Tibial nerve (tissue), 4 donors: ENCODE measurements around the gene CAPZA1. TPM values are rescaled to one million over a fixed set of nuclear protein-coding genes. Genes with fewer than 3 reads are reported as not detected.
A peak's percentile ranks its signal among the peaks of the same experiment; 100 is the strongest.

Source experiments
- DNase-seq, 2 donors: peaks; one replicate each; pipeline ENCODE4 v3.0.0-alpha.2; 2019; ENCODE audit warnings: low spot score in 2 of 2
- H3K27ac ChIP-seq, 4 donors: fragments of 200-600 bp; sonication (generic) in 3 of 4; one replicate each; pipeline ENCODE4 v1.5.1; 2017 to 2019; ENCODE audit warnings: mild to moderate bottlenecking in 1 of 4
- H3K27me3 ChIP-seq, 2 donors: fragments of 200-600 bp; sonication (generic) in 1 of 2; one replicate each; pipeline versions ENCODE4 v1.5.1 to v1.6.0; 2017 to 2019
- H3K36me3 ChIP-seq, 3 donors: fragments of 200-600 bp; sonication (generic); one replicate each; pipeline ENCODE4 v1.5.1; 2018 to 2019
- H3K4me1 ChIP-seq, 4 donors: fragments of 200-600 bp; sonication (generic) in 3 of 4; one replicate each; pipeline ENCODE4 v1.5.1; 2017 to 2019
- H3K4me3 ChIP-seq, 4 donors: fragments of 200-600 bp; sonication (generic) in 3 of 4; one replicate each; pipeline ENCODE4 v1.5.1; 2017 to 2019; ENCODE audit warnings: mild to moderate bottlenecking in 1 of 4, moderate library complexity in 1 of 4
- H3K9me3 ChIP-seq, 4 donors: fragments of 200-600 bp; sonication (generic) in 3 of 4; one replicate each; pipeline ENCODE4 v1.5.1; 2017 to 2019
- CTCF ChIP-seq, 5 experiments: fragments of 200-600 bp in 3 of 5; fragments of 450-650 bp in 2 of 5; sonication (generic) in 3 of 5; IDR thresholded peaks; one replicate each; pipeline ENCODE4 v1.5.1; 2016 to 2019; ENCODE audit warnings: antibody characterized with exemption in 5 of 5, mild to moderate bottlenecking in 3 of 5, moderate library complexity in 2 of 5
- EP300 ChIP-seq, 2 donors: sonication (generic); formaldehyde crosslinking; IDR thresholded peaks; one replicate each; pipeline ENCODE4 v1.6.1; 2017; ENCODE audit warnings: antibody characterized with exemption in 2 of 2, mild to moderate bottlenecking in 1 of 2
- POLR2A ChIP-seq, 2 donors: fragments of 450-650 bp; IDR thresholded peaks; one replicate each; pipeline ENCODE4 v1.6.1; 2017; ENCODE audit warnings: antibody characterized with exemption in 2 of 2, mild to moderate bottlenecking in 2 of 2, moderate library complexity in 2 of 2
- WGBS, 2 donors: methylation state at CpG; one replicate each; pipeline ENCODE4 v1.1.5; 2018; 5-methylcytosine and 5-hydroxymethylcytosine counted together
- total RNA-seq, 4 donors: library from RNA; depleted of rRNA; stranded (reverse); fragments of >200 nt; gene quantifications; one replicate each; pipeline ENCODE4 v1.1.0, GENCODE V29; 2016

The CAPZA1 gene
- total RNA-seq, 4 donors from 2014 or later: 90.8 to 126 (median 114) TPM

- peaks cover 0 to 51% (median 6%) of the 10 kb centered on the region in 3 donors for H3K36me3 ChIP-seq
- DNase-seq: no peak
- no peak for TF ChIP-seq CTCF (IDR thresholded peaks at IDR 0.05)
- 63 to 85% methylated on average over 9 of the region's 9 CpGs for WGBS, 2 donors
- H3K4me1 ChIP-seq: peaks cover 0 to 28% (median 11%) of the 10 kb centered on the region in 4 donors
- H3K9me3 ChIP-seq: no peaks in the 10 kb centered on the region
- H3K27ac ChIP-seq: peak overlapping the region; percentile 29 to 86 (median 72)
- H3K4me3 ChIP-seq: no peak overlapping the region
- H3K27me3 ChIP-seq: no peaks in the 10 kb centered on the region
Observed at GRCh38 chr1:112689196-112689841, 69.7 kb downstream of the CAPZA1 start.

DNA sequence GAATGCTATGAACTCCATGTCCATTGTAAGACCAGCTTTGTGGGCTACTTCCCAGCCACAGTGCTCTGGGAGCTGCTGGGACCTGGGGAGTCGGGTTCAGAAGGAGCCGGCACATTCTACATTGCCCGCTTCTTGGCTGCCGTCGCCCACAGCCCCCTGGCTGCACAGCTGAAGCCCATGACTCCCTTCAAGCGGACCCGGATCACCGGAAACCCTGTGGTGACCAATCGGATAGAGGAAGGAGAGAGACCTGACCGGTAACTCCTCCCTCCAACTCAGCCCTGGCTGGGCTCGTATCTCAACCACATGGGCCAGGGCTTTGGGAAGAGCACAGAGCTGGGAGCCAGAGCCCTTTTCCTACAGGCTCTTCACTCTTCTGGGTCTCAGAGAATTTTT lies 70.2 kb downstream of the CAPZA1 start:
- H3K9me3 ChIP-seq: no peaks in the 10 kb centered on the region
- no peak for DNase-seq
- TF ChIP-seq EP300 (IDR thresholded peaks at IDR 0.05): no peak
- TF ChIP-seq CTCF (IDR thresholded peaks at IDR 0.05): no peak
- TF ChIP-seq POLR2A (IDR thresholded peaks at IDR 0.05): no peak
- H3K27me3 ChIP-seq: no peaks in the 10 kb centered on the region
- 82 to 84% methylated on average over 9 to 11 of the region's 11 CpGs for WGBS, 2 donors
- peaks cover 0 to 28% (median 11%) of the 10 kb centered on the region in 4 donors for H3K4me1 ChIP-seq
- H3K4me3 ChIP-seq: no peak overlapping the region
- peaks cover 0 to 56% (median 6%) of the 10 kb centered on the region in 3 donors for H3K36me3 ChIP-seq
- H3K27ac ChIP-seq: peak overlapping the region in 1 of 4 donors; percentile 86

GRCh38 chr1:112692681-112693080 lies 73.0 kb downstream of the CAPZA1 start:
- H3K36me3 ChIP-seq: peaks cover 0 to 83% (median 6%) of the 10 kb centered on the region in 3 donors

DNA sequence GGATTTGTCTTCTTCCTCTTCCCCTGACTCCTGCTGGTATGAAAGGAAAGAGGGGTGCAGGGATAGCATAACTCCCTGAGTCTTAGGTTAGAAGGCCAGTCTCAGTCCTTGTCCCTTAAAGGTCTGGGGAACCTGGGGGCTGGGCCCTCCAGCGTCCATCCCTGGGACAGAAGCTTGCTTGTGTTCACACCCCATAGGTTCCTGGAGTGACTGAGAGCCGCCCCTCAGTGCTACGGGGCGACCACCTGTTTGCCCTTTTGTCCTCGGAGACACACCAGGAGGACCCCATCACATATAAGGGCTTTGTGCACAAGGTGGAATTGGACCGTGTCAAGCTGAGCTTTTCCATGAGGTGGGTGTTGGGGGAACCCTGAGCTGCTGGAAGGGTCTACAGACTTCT lies 74.2 kb downstream of the CAPZA1 start:
- WGBS, 2 donors: 89 to 100% methylated on average over 3 to 6 of the region's 6 CpGs
- Histone ChIP-seq H3K27ac (peak overlapping the region in 2 of 4 donors; percentile 0 to 27), H3K9me3 (no peaks in the 10 kb centered on the region), H3K36me3 (peaks cover 0 to 95% (median 11%) of the 10 kb centered on the region in 3 donors), H3K4me3 (no peak overlapping the region), H3K27me3 (no peaks in the 10 kb centered on the region), H3K4me1 (peaks cover 0 to 21% (median 9%) of the 10 kb centered on the region in 4 donors)
- DNase-seq: no peak
- no peak for TF ChIP-seq POLR2A (IDR thresholded peaks at IDR 0.05)
- no peak for TF ChIP-seq EP300 (IDR thresholded peaks at IDR 0.05)
- no peak for TF ChIP-seq CTCF (IDR thresholded peaks at IDR 0.05)

More at GRCh38 chr1:112692681-112693080, 73.0 kb downstream of the CAPZA1 start:
- Histone ChIP-seq H3K27me3 (no peaks in the 10 kb centered on the region), H3K9me3 (no peaks in the 10 kb centered on the region), H3K27ac (no peak overlapping the region), H3K4me3 (no peak overlapping the region), H3K4me1 (peaks cover 0 to 22% (median 10%) of the 10 kb centered on the region in 4 donors)
- TF ChIP-seq POLR2A (IDR thresholded peaks at IDR 0.05) (no peak), CTCF (IDR thresholded peaks at IDR 0.05) (no peak), EP300 (IDR thresholded peaks at IDR 0.05) (no peak)
- no peak for DNase-seq
- 92 to 93% methylated on average over 5 of the region's 5 CpGs for WGBS, 2 donors

DNA sequence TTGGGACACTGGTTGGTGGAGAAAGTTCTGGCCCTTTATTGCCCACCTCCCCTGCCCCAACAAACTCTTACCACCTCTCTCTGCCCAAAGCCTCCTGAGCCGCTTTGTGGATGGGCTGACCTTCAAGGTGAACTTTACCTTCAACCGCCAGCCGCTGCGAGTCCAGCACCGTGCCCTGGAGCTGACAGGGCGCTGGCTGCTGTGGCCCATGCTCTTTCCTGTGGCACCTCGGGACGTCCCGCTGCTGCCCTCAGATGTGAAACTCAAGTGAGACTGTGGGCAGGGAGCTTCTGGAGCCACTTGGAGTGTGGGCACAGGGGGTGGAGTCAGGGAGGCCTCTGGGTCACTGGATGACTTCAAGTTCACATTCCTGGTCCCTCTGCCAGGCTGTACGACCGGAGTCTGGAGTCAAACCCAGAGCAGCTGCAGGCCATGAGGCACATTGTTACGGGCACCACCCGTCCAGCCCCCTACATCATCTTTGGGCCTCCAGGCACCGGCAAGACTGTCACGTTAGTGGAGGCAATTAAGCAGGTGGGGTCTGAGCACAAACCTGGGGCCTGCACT lies 74.8 kb downstream of the CAPZA1 start:
- no peak overlapping the region for H3K4me3 ChIP-seq
- H3K9me3 ChIP-seq: no peaks in the 10 kb centered on the region
- H3K36me3 ChIP-seq: peaks cover 0 to 96% (median 11%) of the 10 kb centered on the region in 3 donors
- DNase-seq: no peak
- peak overlapping the region in 2 of 4 donors; percentile 0 to 27 for H3K27ac ChIP-seq
- TF ChIP-seq EP300 (IDR thresholded peaks at IDR 0.05): no peak
- no peak for TF ChIP-seq POLR2A (IDR thresholded peaks at IDR 0.05)
- H3K4me1 ChIP-seq: peaks cover 0 to 21% (median 13%) of the 10 kb centered on the region in 4 donors
- H3K27me3 ChIP-seq: no peaks in the 10 kb centered on the region
- 74 to 79% methylated on average over 10 to 11 of the region's 15 CpGs for WGBS, 2 donors
